Peyer's patch (tissue), 4 donors: Measurements from ENCODE around the gene TMEM232.

Source experiments
- POLR2A ChIP-seq, 2 donors: fragments of 450-650 bp; IDR thresholded peaks; one replicate each; pipeline ENCODE4 v1.5.1; 2017; ENCODE audit warnings: antibody characterized with exemption in 2 of 2, mild to moderate bottlenecking in 2 of 2, moderate library complexity in 2 of 2
- TF ChIP-seq, protein P1 (sequence below), 6 experiments: fragments of 450-650 bp in 4 of 6; fragments of 200-600 bp in 2 of 6; sonication (generic) in 1 of 6; IDR thresholded peaks; one replicate each; pipeline ENCODE4 v1.5.1; 2017 to 2019; ENCODE audit warnings: antibody characterized with exemption in 6 of 6, mild to moderate bottlenecking in 3 of 6, moderate library complexity in 1 of 6

DNA sequence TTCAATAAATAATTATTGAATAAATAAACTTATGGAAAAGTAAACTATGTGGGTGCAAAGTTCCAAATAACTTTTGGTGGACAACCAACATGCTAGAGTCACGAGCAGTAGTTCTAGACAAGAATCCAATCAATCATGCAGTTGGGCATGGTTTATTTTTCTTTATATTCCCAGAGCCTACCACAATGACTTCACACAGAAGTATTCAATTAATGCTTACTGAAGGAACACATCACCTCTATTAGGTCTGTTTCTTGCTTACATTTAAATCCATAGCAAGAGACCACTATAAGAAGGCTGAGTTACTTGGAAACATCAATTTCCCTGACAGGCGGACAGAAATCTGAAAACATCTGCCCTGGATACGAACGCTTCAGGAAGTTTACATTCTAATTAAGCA, 214.2 kb downstream of the TMEM232 start:
- no peak for TF ChIP-seq POLR2A (IDR thresholded peaks at IDR 0.05)
- TF ChIP-seq, protein P1, sequence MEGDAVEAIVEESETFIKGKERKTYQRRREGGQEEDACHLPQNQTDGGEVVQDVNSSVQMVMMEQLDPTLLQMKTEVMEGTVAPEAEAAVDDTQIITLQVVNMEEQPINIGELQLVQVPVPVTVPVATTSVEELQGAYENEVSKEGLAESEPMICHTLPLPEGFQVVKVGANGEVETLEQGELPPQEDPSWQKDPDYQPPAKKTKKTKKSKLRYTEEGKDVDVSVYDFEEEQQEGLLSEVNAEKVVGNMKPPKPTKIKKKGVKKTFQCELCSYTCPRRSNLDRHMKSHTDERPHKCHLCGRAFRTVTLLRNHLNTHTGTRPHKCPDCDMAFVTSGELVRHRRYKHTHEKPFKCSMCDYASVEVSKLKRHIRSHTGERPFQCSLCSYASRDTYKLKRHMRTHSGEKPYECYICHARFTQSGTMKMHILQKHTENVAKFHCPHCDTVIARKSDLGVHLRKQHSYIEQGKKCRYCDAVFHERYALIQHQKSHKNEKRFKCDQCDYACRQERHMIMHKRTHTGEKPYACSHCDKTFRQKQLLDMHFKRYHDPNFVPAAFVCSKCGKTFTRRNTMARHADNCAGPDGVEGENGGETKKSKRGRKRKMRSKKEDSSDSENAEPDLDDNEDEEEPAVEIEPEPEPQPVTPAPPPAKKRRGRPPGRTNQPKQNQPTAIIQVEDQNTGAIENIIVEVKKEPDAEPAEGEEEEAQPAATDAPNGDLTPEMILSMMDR (IDR thresholded peaks at IDR 0.05): no peak
